Measurements from ENCODE around the gene ZNF280B. TPM values are rescaled to one million over a fixed set of nuclear protein-coding genes. Genes with fewer than 3 reads are reported as not detected.

Gene ZNF280B
- total RNA-seq, 1 experiment from 2014 or later: 1.8 TPM

GRCh38 chr22:22545084-22545483 is 36.5 kb upstream of the ZNF280B start:
- no TSS peak for BruUV-seq (replicated peaks)
- intact Hi-C loops (cut with micrococcal nuclease; ENCODE audit: unreplicated experiment): no loop called here
- H3K4me2 ChIP-seq: no peak overlapping the region

GRCh38 chr22:22538226-22538989 is 29.9 kb upstream of the ZNF280B start:
- BruUV-seq (replicated peaks): no TSS peak
- CTCF ChIA-PET: no interaction called here
- intact Hi-C loops (cut with micrococcal nuclease; ENCODE audit: unreplicated experiment): no loop called here

More at GRCh38 chr22:22545084-22545483, 36.5 kb upstream of the ZNF280B start:
- H4K20me1 ChIP-seq (ENCODE audit: insufficient read depth): no peaks in the 10 kb centered on the region
- no peak overlapping the region for H3K27ac ChIP-seq
- H2AFZ ChIP-seq: no peak overlapping the region
- H3K4me3 ChIP-seq: no peak overlapping the region
- no peaks in the 10 kb centered on the region for H3K79me2 ChIP-seq (ENCODE audit: low read depth)
- no peaks in the 10 kb centered on the region for H3F3A ChIP-seq (ENCODE audit: insufficient read depth, low read depth)
- ChIA-PET POLR2A (ENCODE audit: unreplicated experiment) (no interaction called here), CTCF (no interaction called here)
- DNase-seq: no peak
- H3K9me3 ChIP-seq (ENCODE audit: insufficient read depth, low read depth): no peaks in the 10 kb centered on the region
- no peaks in the 10 kb centered on the region for H3K36me3 ChIP-seq (ENCODE audit: low read depth)
- H3K27me3 ChIP-seq (ENCODE audit: insufficient read depth, low read depth): peaks cover 55% of the 10 kb centered on the region
- H3K4me1 ChIP-seq (replicated peaks; ENCODE audit: insufficient read depth): no peaks in the 10 kb centered on the region
- no peaks in the 10 kb centered on the region for H3K9me2 ChIP-seq (ENCODE audit: insufficient read depth)
- TF ChIP-seq EZH2 (IDR thresholded peaks at IDR 0.05; ENCODE audit: low read depth) (no peak), CTCF (conservative IDR thresholded peaks at IDR 0.05) (no peak)

GRCh38 chr22:22536916-22537315 is 28.4 kb upstream of the ZNF280B start:
- TF ChIP-seq EZH2 (IDR thresholded peaks at IDR 0.05; ENCODE audit: low read depth) (no peak), CTCF (conservative IDR thresholded peaks at IDR 0.05) (no peak)
- Histone ChIP-seq H3K4me3 (no peak overlapping the region), H3K9me3 (ENCODE audit: insufficient read depth, low read depth) (no peaks in the 10 kb centered on the region), H3K4me1 (replicated peaks; ENCODE audit: insufficient read depth) (no peaks in the 10 kb centered on the region), H3K36me3 (ENCODE audit: low read depth) (no peaks in the 10 kb centered on the region), H3K9me2 (ENCODE audit: insufficient read depth) (no peaks in the 10 kb centered on the region), H3K4me2 (no peak overlapping the region), H3K79me2 (ENCODE audit: low read depth) (no peaks in the 10 kb centered on the region), H3F3A (ENCODE audit: insufficient read depth, low read depth) (no peaks in the 10 kb centered on the region), H4K20me1 (ENCODE audit: insufficient read depth) (no peaks in the 10 kb centered on the region), H3K27me3 (ENCODE audit: insufficient read depth, low read depth) (peaks cover 54% of the 10 kb centered on the region), H2AFZ (no peak overlapping the region), H3K27ac (no peak overlapping the region)
- ChIA-PET CTCF (no interaction called here), POLR2A (ENCODE audit: unreplicated experiment) (no interaction called here)
- DNase-seq: no peak
- intact Hi-C loops (cut with micrococcal nuclease; ENCODE audit: unreplicated experiment): no loop called here
- BruUV-seq (replicated peaks): no TSS peak

More at GRCh38 chr22:22538226-22538989, 29.9 kb upstream of the ZNF280B start:
- Histone ChIP-seq H3K27ac (no peak overlapping the region), H3K9me2 (ENCODE audit: insufficient read depth) (no peaks in the 10 kb centered on the region), H3K9me3 (ENCODE audit: insufficient read depth, low read depth) (no peaks in the 10 kb centered on the region), H3K4me3 (no peak overlapping the region), H3K4me1 (replicated peaks; ENCODE audit: insufficient read depth) (no peaks in the 10 kb centered on the region), H3K27me3 (ENCODE audit: insufficient read depth, low read depth) (peaks cover 62% of the 10 kb centered on the region), H2AFZ (no peak overlapping the region), H3K79me2 (ENCODE audit: low read depth) (no peaks in the 10 kb centered on the region), H3F3A (ENCODE audit: insufficient read depth, low read depth) (no peaks in the 10 kb centered on the region), H3K4me2 (no peak overlapping the region), H4K20me1 (ENCODE audit: insufficient read depth) (no peaks in the 10 kb centered on the region), H3K36me3 (ENCODE audit: low read depth) (no peaks in the 10 kb centered on the region)
- TF ChIP-seq EZH2 (IDR thresholded peaks at IDR 0.05; ENCODE audit: low read depth): no peak
- no peak for TF ChIP-seq CTCF (conservative IDR thresholded peaks at IDR 0.05)
- POLR2A ChIA-PET (ENCODE audit: unreplicated experiment): no interaction called here
- no peak for DNase-seq
